Measurements from ENCODE around the gene CLSTN2.

CLSTN2 gene

GRCh38 chr3:140219923-140220452 lies 285.0 kb downstream of the CLSTN2 start:
- Mint-ChIP-seq H3K27ac (no peak overlapping the region), H3K36me3 (ENCODE audit: low read depth) (no peaks in the 10 kb centered on the region), H3K4me1 (peaks cover 20% of the 10 kb centered on the region), H3K9me3 (peaks cover 9% of the 10 kb centered on the region), H3K4me3 (no peak overlapping the region), H3K27me3 (ENCODE audit: low read depth, poor library complexity) (peaks cover 10% of the 10 kb centered on the region)
- DNase-seq: no peak
- TF ChIP-seq CTCF (IDR thresholded peaks at IDR 0.05): no peak

GRCh38 chr3:140223197-140223596 lies 288.2 kb downstream of the CLSTN2 start:
- TF ChIP-seq CTCF (IDR thresholded peaks at IDR 0.05): no peak
- Mint-ChIP-seq H3K4me1 (peaks cover 19% of the 10 kb centered on the region), H3K27ac (no peak overlapping the region), H3K4me3 (no peak overlapping the region), H3K36me3 (ENCODE audit: low read depth) (no peaks in the 10 kb centered on the region), H3K27me3 (ENCODE audit: low read depth, poor library complexity) (peaks cover 10% of the 10 kb centered on the region), H3K9me3 (peaks cover 6% of the 10 kb centered on the region)
- no peak for DNase-seq

GRCh38 chr3:140223631-140224030 lies 288.6 kb downstream of the CLSTN2 start:
- TF ChIP-seq CTCF (IDR thresholded peaks at IDR 0.05): no peak
- Mint-ChIP-seq H3K27me3 (ENCODE audit: low read depth, poor library complexity) (peaks cover 9% of the 10 kb centered on the region), H3K4me1 (peaks cover 14% of the 10 kb centered on the region), H3K9me3 (peaks cover 11% of the 10 kb centered on the region), H3K27ac (no peak overlapping the region), H3K36me3 (ENCODE audit: low read depth) (no peaks in the 10 kb centered on the region), H3K4me3 (no peak overlapping the region)
- DNase-seq: no peak

- Mint-ChIP-seq H3K27ac (no peak overlapping the region), H3K27me3 (ENCODE audit: low read depth, poor library complexity) (peaks cover 13% of the 10 kb centered on the region)
- DNase-seq: no peak
Observed at GRCh38 chr3:140224307-140224706, 289.3 kb downstream of the CLSTN2 start.

GRCh38 chr3:140225996-140226395 lies 291.0 kb downstream of the CLSTN2 start:
- Mint-ChIP-seq H3K4me1 (no peaks in the 10 kb centered on the region), H3K36me3 (ENCODE audit: low read depth) (no peaks in the 10 kb centered on the region), H3K27me3 (ENCODE audit: low read depth, poor library complexity) (peaks cover 14% of the 10 kb centered on the region), H3K4me3 (no peak overlapping the region), H3K27ac (no peak overlapping the region), H3K9me3 (peaks cover 20% of the 10 kb centered on the region)
- DNase-seq: no peak
- no peak for TF ChIP-seq CTCF (IDR thresholded peaks at IDR 0.05)

More at GRCh38 chr3:140224307-140224706, 289.3 kb downstream of the CLSTN2 start:
- peaks cover 15% of the 10 kb centered on the region for H3K9me3 Mint-ChIP-seq
- TF ChIP-seq CTCF (IDR thresholded peaks at IDR 0.05): no peak
- H3K36me3 Mint-ChIP-seq (ENCODE audit: low read depth): no peaks in the 10 kb centered on the region
- peaks cover 7% of the 10 kb centered on the region for H3K4me1 Mint-ChIP-seq
- no peak overlapping the region for H3K4me3 Mint-ChIP-seq

GRCh38 chr3:140233702-140234101 lies 298.7 kb downstream of the CLSTN2 start:
- Mint-ChIP-seq H3K36me3 (ENCODE audit: low read depth) (no peaks in the 10 kb centered on the region), H3K4me3 (no peak overlapping the region), H3K9me3 (peaks cover 8% of the 10 kb centered on the region), H3K4me1 (no peaks in the 10 kb centered on the region), H3K27me3 (ENCODE audit: low read depth, poor library complexity) (peaks cover 22% of the 10 kb centered on the region), H3K27ac (no peak overlapping the region)
- TF ChIP-seq CTCF (IDR thresholded peaks at IDR 0.05): no peak
- DNase-seq: no peak

All from nephron progenitor cell (in vitro differentiated cells).